GM12892 (cell line): ENCODE results near the gene PPM1M.

ENCODE experiments used
- POLR2A ChIP-seq: IDR thresholded peaks from 2 replicates; pipeline ENCODE4 v1.6.1; 2011; ENCODE audit warnings: low read depth, low read length, control low read depth
- POLR2AphosphoS5 ChIP-seq: IDR thresholded peaks from 2 replicates; pipeline ENCODE4 v1.6.1; 2011; ENCODE audit warnings: low read depth, low read length, control low read depth
- TAF1 ChIP-seq: IDR thresholded peaks from 2 replicates; pipeline ENCODE4 v1.6.1; 2011; ENCODE audit warnings: low read depth, mild to moderate bottlenecking, control low read depth, low read length, borderline replicate concordance

DNA sequence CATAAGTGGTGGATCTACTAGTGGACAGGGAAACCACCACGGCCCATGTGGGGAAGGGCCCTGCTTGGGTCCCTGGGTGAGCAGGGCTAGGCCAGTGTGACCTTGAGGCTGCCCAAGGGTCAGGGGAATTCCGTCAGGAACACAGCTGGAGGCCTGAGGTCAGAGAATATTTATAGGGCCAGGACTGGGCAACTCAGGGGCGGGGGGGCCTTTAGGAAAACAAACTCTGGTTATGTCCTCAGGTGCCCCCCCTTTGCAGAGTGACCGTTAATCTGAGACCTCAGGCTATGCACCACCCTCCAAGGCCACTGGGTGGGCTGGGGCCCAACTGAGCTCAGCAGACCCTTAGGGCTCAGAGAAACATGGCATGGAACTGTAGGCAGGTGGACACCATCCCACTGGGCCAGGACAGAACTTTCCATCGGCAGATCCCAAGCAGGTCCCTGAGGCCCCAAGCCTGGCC, 9.1 kb upstream of the PPM1M start:
- TF ChIP-seq POLR2AphosphoS5, result no peak
- no peak for TF ChIP-seq POLR2A
- no peak for TF ChIP-seq TAF1
